Stromal cell of bone marrow (primary cell): ENCODE results near the gene PSME3.
"Not testable (repeated sequence)": the region's sequence is repeated elsewhere in the genome, so short reads cannot be mapped to it uniquely, and the experiment has no call there.

Source experiments
- DNase-seq: peaks from one replicate; pipeline ENCODE4 v3.0.0-alpha.2; 2012; ENCODE audit warnings: low read depth

PSME3 gene

GRCh38 chr17:42851371-42852240, 18.4 kb downstream of the PSME3 start:
- DNase-seq = not testable (repeated sequence)

- DNase-seq = no peak
Observed at GRCh38 chr17:42852351-42852750, 19.2 kb downstream of the PSME3 start.

GRCh38 chr17:42853004-42853403, 19.8 kb downstream of the PSME3 start:
- no peak for DNase-seq

GRCh38 chr17:42853597-42853967, 20.4 kb downstream of the PSME3 start:
- no peak for DNase-seq

- no peak for DNase-seq
Observed at GRCh38 chr17:42853968-42854790, 21.0 kb downstream of the PSME3 start.

GRCh38 chr17:42855048-42855596, 21.9 kb downstream of the PSME3 start:
- DNase-seq = no peak

GRCh38 chr17:42856093-42856492, 22.9 kb downstream of the PSME3 start:
- DNase-seq = not testable (repeated sequence)

GRCh38 chr17:42856516-42856915, 23.3 kb downstream of the PSME3 start:
- not testable (repeated sequence) for DNase-seq

GRCh38 chr17:42857389-42857788, 24.2 kb downstream of the PSME3 start:
- DNase-seq = no peak

- no peak for DNase-seq
Observed at GRCh38 chr17:42865638-42866094, 32.5 kb downstream of the PSME3 start.

- DNase-seq = no peak
Observed at GRCh38 chr17:42866216-42866615, 33.0 kb downstream of the PSME3 start.

- DNase-seq = no peak
Observed at GRCh38 chr17:42866631-42867575, 33.7 kb downstream of the PSME3 start.

GRCh38 chr17:42867694-42868261, 34.6 kb downstream of the PSME3 start:
- not testable (repeated sequence) for DNase-seq

- DNase-seq = no peak
Observed at GRCh38 chr17:42868338-42868737, 35.1 kb downstream of the PSME3 start.

GRCh38 chr17:42871647-42872046, 38.5 kb downstream of the PSME3 start:
- no peak for DNase-seq

- no peak for DNase-seq
Observed at GRCh38 chr17:42872251-42872965, 39.2 kb downstream of the PSME3 start.

- DNase-seq = no peak
Observed at GRCh38 chr17:42873315-42873714, 40.1 kb downstream of the PSME3 start.

- DNase-seq = not testable (repeated sequence)
Observed at GRCh38 chr17:42873932-42874695, 40.9 kb downstream of the PSME3 start.

GRCh38 chr17:42877037-42877436, 43.8 kb downstream of the PSME3 start:
- DNase-seq = no peak
